Vagina (tissue), 2 donors: ENCODE results near the gene LYAR.

ENCODE experiments used
- CTCF ChIP-seq, 3 experiments: fragments of 450-650 bp in 2 of 3; fragments of 200-600 bp in 1 of 3; sonication (generic) in 1 of 3; IDR thresholded peaks; one replicate each; pipeline ENCODE4 v1.5.1; 2017 to 2019; ENCODE audit warnings: antibody characterized with exemption in 3 of 3, mild to moderate bottlenecking in 2 of 3, moderate library complexity in 2 of 3
- POLR2A ChIP-seq, 2 donors: fragments of 450-650 bp; IDR thresholded peaks; one replicate each; pipeline ENCODE4 v1.6.1; 2017; ENCODE audit warnings: antibody characterized with exemption in 2 of 2, mild to moderate bottlenecking in 2 of 2, moderate library complexity in 2 of 2

GRCh38 chr4:4299006-4299405, 9.1 kb upstream of the LYAR start:
- TF ChIP-seq CTCF (IDR thresholded peaks at IDR 0.05), result no peak
- TF ChIP-seq POLR2A (IDR thresholded peaks at IDR 0.05), result no peak
